H9 (cell line): Measurements from ENCODE around the gene IGSF1. TPM values are rescaled to one million over a fixed set of nuclear protein-coding genes. Genes with fewer than 3 reads are reported as not detected.
A peak's percentile ranks its signal among the peaks of the same experiment; 100 is the strongest.

Experiments
- DNase-seq: peaks from one replicate; pipeline ENCODE4 v3.0.0-alpha.2; 2017
- H2AFZ ChIP-seq: one replicate; pipeline ENCODE4 v1.6.1; 2013; ENCODE audit warnings: mild to moderate bottlenecking, low read length, control low read depth, moderate library complexity
- H2AK5ac ChIP-seq: 2 replicates; pipeline ENCODE4 v1.6.1; 2013; ENCODE audit warnings: low read length, control low read depth, mixed read lengths; ENCODE audit not compliant: insufficient read length
- H2BK120ac ChIP-seq: one replicate; pipeline ENCODE4 v1.6.1; 2013; ENCODE audit warnings: low read depth, mild to moderate bottlenecking, low read length, control low read depth, inconsistent platforms; ENCODE audit not compliant: poor library complexity, severe bottlenecking
- H2BK12ac ChIP-seq: 2 replicates; pipeline ENCODE4 v1.6.1; 2013; ENCODE audit warnings: low read length, control low read depth, mixed read lengths, low read depth; ENCODE audit not compliant: insufficient read length
- H2BK15ac ChIP-seq: 2 replicates; pipeline ENCODE4 v1.6.1; 2013; ENCODE audit warnings: low read depth, low read length, control low read depth
- H2BK20ac ChIP-seq: one replicate; pipeline ENCODE4 v1.6.1; 2013; ENCODE audit warnings: low read depth, mild to moderate bottlenecking, low read length, control low read depth, inconsistent platforms; ENCODE audit not compliant: poor library complexity, severe bottlenecking
- H2BK5ac ChIP-seq: 2 replicates; pipeline ENCODE4 v1.6.1; 2013; ENCODE audit warnings: low read length, control low read depth, mixed read lengths; ENCODE audit not compliant: insufficient read length
- H3K14ac ChIP-seq: 2 replicates; pipeline ENCODE4 v1.6.1; 2013; ENCODE audit warnings: low read length, control low read depth; ENCODE audit not compliant: insufficient read depth
- H3K18ac ChIP-seq: 2 replicates; pipeline ENCODE4 v1.6.1; 2013; ENCODE audit warnings: low read depth, mild to moderate bottlenecking, mixed read lengths, low read length, control low read depth; ENCODE audit not compliant: insufficient read length
- H3K23ac ChIP-seq: 2 replicates; pipeline ENCODE4 v1.6.1; 2013; ENCODE audit warnings: low read length, control low read depth, mixed read lengths, low read depth; ENCODE audit not compliant: insufficient read length
- H3K23me2 ChIP-seq: 2 replicates; pipeline ENCODE4 v1.6.1; 2013; ENCODE audit warnings: low read depth, mild to moderate bottlenecking, mixed read lengths, low read length, control low read depth; ENCODE audit not compliant: insufficient read length, poor library complexity, severe bottlenecking
- H3K27ac ChIP-seq: 2 replicates; pipeline ENCODE4 v1.5.1; 2013; ENCODE audit warnings: low read length, control low read depth, mixed read lengths, low read depth; ENCODE audit not compliant: insufficient read length
- H3K27me3 ChIP-seq: 2 replicates; pipeline ENCODE4 v1.6.1; 2013; ENCODE audit warnings: low read length, control low read depth, inconsistent platforms; ENCODE audit not compliant: insufficient read depth
- H3K4ac ChIP-seq: 2 replicates; pipeline ENCODE4 v1.6.1; 2013; ENCODE audit warnings: low read depth, mild to moderate bottlenecking, control low read depth, inconsistent platforms, low read length, moderate library complexity
- H3K4me1 ChIP-seq: 2 replicates; pipeline ENCODE4 v1.6.1; 2013; ENCODE audit warnings: low read length, control low read depth, inconsistent platforms; ENCODE audit not compliant: insufficient read depth
- H3K4me2 ChIP-seq: 2 replicates; pipeline ENCODE4 v1.6.1; 2013; ENCODE audit warnings: low read length, control low read depth, mixed read lengths; ENCODE audit not compliant: insufficient read length, insufficient read depth
- H3K56ac ChIP-seq: 2 replicates; pipeline ENCODE4 v1.6.1; 2013; ENCODE audit warnings: low read depth, mild to moderate bottlenecking, mixed read lengths, low read length, control low read depth; ENCODE audit not compliant: insufficient read length
- H3K79me1 ChIP-seq: 2 replicates; pipeline ENCODE4 v1.6.1; 2013; ENCODE audit warnings: low read depth, mild to moderate bottlenecking, moderate library complexity, low read length, control low read depth, inconsistent platforms; ENCODE audit not compliant: insufficient read depth, poor library complexity, severe bottlenecking
- H3K79me2 ChIP-seq: 2 replicates; pipeline ENCODE4 v1.6.1; 2013; ENCODE audit warnings: low read length, control low read depth, inconsistent platforms; ENCODE audit not compliant: insufficient read depth
- H3K9ac ChIP-seq: 2 replicates; pipeline ENCODE4 v1.6.1; 2013; ENCODE audit warnings: low read length, control low read depth, mixed read lengths; ENCODE audit not compliant: insufficient read length; ENCODE audit errors: extremely low read depth
- H3K9me3 ChIP-seq: one replicate; pipeline ENCODE4 v1.6.1; 2013; ENCODE audit warnings: low read depth, low read length, inconsistent platforms; ENCODE audit not compliant: control insufficient read depth
- H3T11ph ChIP-seq: one replicate; pipeline ENCODE4 v1.6.1; 2013; ENCODE audit warnings: mild to moderate bottlenecking, low read length, control low read depth, inconsistent platforms
- H4K20me1 ChIP-seq: one replicate; pipeline ENCODE4 v1.6.1; 2013; ENCODE audit not compliant: control insufficient read depth, insufficient read length, insufficient read depth
- H4K5ac ChIP-seq: 2 replicates; pipeline ENCODE4 v1.6.1; 2013; ENCODE audit warnings: low read depth, mild to moderate bottlenecking, mixed read lengths, low read length, control low read depth; ENCODE audit not compliant: insufficient read length
- H4K8ac ChIP-seq: replicated peaks from 2 replicates; pipeline ENCODE4 v1.6.1; 2013; ENCODE audit warnings: low read length, control low read depth, mixed read lengths, low read depth; ENCODE audit not compliant: insufficient read length
- H4K91ac ChIP-seq: 2 replicates; pipeline ENCODE4 v1.6.1; 2013; ENCODE audit warnings: low read depth, mild to moderate bottlenecking, moderate library complexity, mixed read lengths, low read length, control low read depth; ENCODE audit not compliant: insufficient read length
- H3K27ac Mint-ChIP-seq, 3 experiments: 2 replicates in 2 of 3; 3 replicates in 1 of 3; pipeline ENCODE4 v1.8.0; 2020 to 2021; ENCODE audit warnings: mixed read lengths in 3 of 3, mild to moderate bottlenecking in 1 of 3, moderate library complexity in 1 of 3
- H3K27me3 Mint-ChIP-seq: 2 replicates; pipeline ENCODE4 v1.8.0; 2021; ENCODE audit warnings: low read depth, mild to moderate bottlenecking, moderate library complexity, mixed read lengths
- H3K36me3 Mint-ChIP-seq, 3 experiments: 2 replicates in 2 of 3; 3 replicates in 1 of 3; pipeline ENCODE4 v1.8.0; 2020 to 2021; ENCODE audit warnings: low read depth in 3 of 3, mixed read lengths in 3 of 3; ENCODE audit not compliant: insufficient read depth in 1 of 3
- H3K4me1 Mint-ChIP-seq, 2 experiments: 2 replicates each; pipeline ENCODE4 v1.8.0; 2020; ENCODE audit warnings: mixed read lengths in 2 of 2
- H3K4me3 Mint-ChIP-seq, 2 experiments: 2 replicates in 1 of 2; 3 replicates in 1 of 2; pipeline ENCODE4 v1.8.0; 2020 to 2021; ENCODE audit warnings: mild to moderate bottlenecking in 2 of 2, mixed read lengths in 2 of 2, moderate library complexity in 1 of 2
- H3K9me3 Mint-ChIP-seq, 2 experiments: 2 replicates in 1 of 2; 3 replicates in 1 of 2; pipeline ENCODE4 v1.8.0; 2020; ENCODE audit warnings: mild to moderate bottlenecking in 2 of 2, mixed read lengths in 2 of 2, moderate library complexity in 1 of 2
- CTCF ChIP-seq: fragments of 200-600 bp; sonication (generic); conservative IDR thresholded peaks from 3 replicates; pipeline ENCODE4 v1.8.0; 2021; ENCODE audit warnings: antibody characterized with exemption, mild to moderate bottlenecking
- WGBS: extraction: QIAGEN DNeasy Blood & Tissue Kit; methylation state at CpG from one replicate; pipeline ENCODE4 v1.1.7; 2013; ENCODE audit warnings: missing lambda C conversion rate, low lambda C conversion rate, mixed read lengths; ENCODE audit not compliant: insufficient read length; ENCODE audit errors: extremely low coverage; 5-methylcytosine and 5-hydroxymethylcytosine counted together
- long read RNA-seq: library from polyadenylated mRNA; unstranded; transcript quantifications from one replicate; pipeline ENCODE4 v2.0.0, GENCODE V29; 2020
- total RNA-seq: library from RNA; stranded (reverse); gene quantifications from 2 replicates; pipeline ENCODE4 v1.2.1, GENCODE V29; 2021

Gene IGSF1
- total RNA-seq, result 11.9 and 12.5 TPM in 2 replicates
- long read RNA-seq, full-length matches to known transcripts, result 65 of 102 reads
- long read RNA-seq, partial matches to known transcripts, result 11 of 102 reads
- long read RNA-seq, other reads (novel, unspliced or antisense), result 26 of 102 reads

DNA sequence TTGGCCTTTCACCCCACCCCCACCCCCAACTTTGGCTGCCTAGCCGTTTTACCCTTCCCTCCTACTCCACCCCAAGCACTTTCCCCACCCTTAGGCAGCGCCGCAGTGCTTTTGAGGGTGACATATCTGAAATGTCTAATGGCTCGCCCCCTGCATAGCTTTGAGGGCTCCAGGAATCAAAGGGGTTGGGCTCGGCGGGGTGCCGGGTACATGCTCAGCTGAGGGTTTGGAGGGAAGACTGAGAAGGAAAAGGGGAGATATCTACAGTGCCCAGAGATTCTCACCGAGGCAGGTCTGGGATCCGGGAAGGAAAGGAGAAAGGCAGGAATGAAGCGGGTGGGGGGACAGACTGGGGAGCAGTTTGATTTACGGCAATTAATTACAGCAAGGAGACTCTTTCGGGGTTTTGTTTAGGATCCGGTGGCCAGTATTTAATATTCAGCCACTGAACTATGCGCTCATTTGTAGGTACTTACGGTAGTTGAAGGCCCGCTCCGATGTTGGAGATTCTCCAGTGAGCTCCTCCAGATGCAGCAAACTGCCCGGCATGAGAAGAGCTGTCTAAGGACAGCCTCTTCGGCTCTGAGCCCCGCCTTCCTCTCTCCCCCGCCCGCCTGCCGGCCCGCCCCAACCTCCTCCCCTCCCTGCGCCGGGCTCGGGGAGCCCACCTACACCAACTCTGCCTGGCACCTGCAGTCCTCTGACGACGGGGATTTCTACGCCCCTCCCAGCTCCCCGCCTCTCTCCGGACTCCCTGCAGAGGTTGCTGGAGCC lies at the start of gene IGSF1:
Gene IGSF1 (minus strand): TSS at position 569 of the 774 bp plus-strand sequence. CDS start 2,632 bp downstream, outside the sequence.
- Histone ChIP-seq H3K14ac (no peak within 1 kb of the TSS), H3K27ac (no peak within 1 kb of the TSS), H2BK120ac (no peak within 1 kb of the TSS), H4K8ac (no peak within 1 kb of the TSS), H4K20me1 (no peaks in the 10 kb centered on the region), H3K23me2 (peaks cover 9% of the 10 kb centered on the region), H2BK12ac (no peak within 1 kb of the TSS), H4K91ac (no peak within 1 kb of the TSS), H3T11ph (no peak within 1 kb of the TSS), H3K18ac (peak within 1 kb of the TSS; percentile 81), H3K56ac (no peak within 1 kb of the TSS), H3K79me2 (no peaks in the 10 kb centered on the region), H2BK5ac (no peak within 1 kb of the TSS), H2AK5ac (no peak within 1 kb of the TSS), H3K9me3 (no peaks in the 10 kb centered on the region), H3K4me2 (peak within 1 kb of the TSS; percentile 66), H2AFZ (peak within 1 kb of the TSS; percentile 72), H4K5ac (no peak within 1 kb of the TSS), H3K27me3 (no peaks in the 10 kb centered on the region), H3K23ac (no peak within 1 kb of the TSS), H2BK15ac (no peak within 1 kb of the TSS), H2BK20ac (no peak within 1 kb of the TSS), H3K79me1 (no peaks in the 10 kb centered on the region), H3K9ac (peak within 1 kb of the TSS; percentile 50), H3K4me1 (peaks cover 20% of the 10 kb centered on the region), H3K4ac (no peak within 1 kb of the TSS)
- TF ChIP-seq CTCF, result no peak
- Mint-ChIP-seq H3K27ac (peak within 1 kb of the TSS; percentile 59 to 94 (median 76)), H3K36me3 (peaks cover 6 to 19% (median 9%) of the 10 kb centered on the region in 3 experiments; a peak in 5 of 7 replicates), H3K4me3 (peak within 1 kb of the TSS; percentile 76 to 86), H3K4me1 (peaks cover 68 to 74% of the 10 kb centered on the region in 2 experiments), H3K27me3 (no peaks in the 10 kb centered on the region), H3K9me3 (no peaks in the 10 kb centered on the region)
- DNase-seq, result peak; percentile 90
- no CpG with 5 or more reads among the region's 32 CpGs for WGBS
